OCI-LY3 (cell line): ENCODE results near the gene EVA1B.

Experiments used
- H2AFZ ChIP-seq: fragments of 200-600, 300-600 bp; shearing (Covaris generic); 2 replicates; pipeline ENCODE4 v1.6.0; 2014; ENCODE audit warnings: antibody characterized with exemption, low read depth, low read length
- H3K27ac ChIP-seq: fragments of 200-600, 300-600 bp; sonication (generic); 2 replicates; pipeline ENCODE4 v1.5.1; 2014; ENCODE audit warnings: mild to moderate bottlenecking, low read length, moderate library complexity, mixed read lengths
- H3K27me3 ChIP-seq: fragments of 200-600, 300-600 bp; sonication (generic); 2 replicates; pipeline ENCODE4 v1.6.1; 2014; ENCODE audit warnings: low read depth, low read length, mixed read lengths
- H3K36me3 ChIP-seq: fragments of 200-600, 300-600 bp; sonication (generic); replicated peaks from 2 replicates; pipeline ENCODE3; 2014; ENCODE audit warnings: low read depth, low read length, mixed read lengths
- H3K4me1 ChIP-seq: fragments of 300-600, 200-600 bp; sonication (generic); 2 replicates; pipeline ENCODE4 v1.6.1; 2014; ENCODE audit warnings: low read length, mixed read lengths
- H3K4me2 ChIP-seq: fragments of 200-600, 300-600 bp; sonication (generic); 2 replicates; pipeline ENCODE4 v1.6.1; 2014; ENCODE audit warnings: low read length, mixed read lengths
- H3K4me3 ChIP-seq: fragments of 300-600, 200-600 bp; sonication (generic); 2 replicates; pipeline ENCODE4 v1.5.1; 2014; ENCODE audit warnings: antibody characterized with exemption, mild to moderate bottlenecking, low read length, moderate library complexity
- H3K79me2 ChIP-seq: fragments of 300-600, 200-600 bp; shearing (Covaris generic); 2 replicates; pipeline ENCODE4 v1.6.1; 2014; ENCODE audit warnings: mild to moderate bottlenecking, low read length, mixed read lengths
- H3K9ac ChIP-seq: fragments of 300-600, 200-600 bp; shearing (Covaris generic); 2 replicates; pipeline ENCODE4 v1.6.0; 2014; ENCODE audit warnings: mild to moderate bottlenecking, low read length, moderate library complexity
- H3K9me3 ChIP-seq: fragments of 200-600, 300-600 bp; shearing (Covaris generic); 2 replicates; pipeline ENCODE4 v1.6.1; 2014; ENCODE audit warnings: low read length, mixed read lengths; ENCODE audit not compliant: insufficient read depth
- H4K20me1 ChIP-seq: fragments of 200-600, 300-600 bp; sonication (generic); 2 replicates; pipeline ENCODE4 v1.6.1; 2016; ENCODE audit warnings: low read length, mixed read lengths; ENCODE audit not compliant: insufficient read depth
- EZH2phosphoT487 ChIP-seq: fragments of 200-600 bp; shearing (Covaris generic); IDR thresholded peaks from 2 replicates; pipeline ENCODE4 v1.6.1; 2018; ENCODE audit warnings: antibody characterized with exemption, mixed run types, low read depth
- TF ChIP-seq, protein P1 (sequence below): fragments of 200-600, 300-600 bp; sonication (generic); IDR thresholded peaks from 2 replicates; pipeline ENCODE4 v1.5.1; 2014; ENCODE audit warnings: antibody characterized with exemption, low read length, low read depth

EVA1B gene

DNA sequence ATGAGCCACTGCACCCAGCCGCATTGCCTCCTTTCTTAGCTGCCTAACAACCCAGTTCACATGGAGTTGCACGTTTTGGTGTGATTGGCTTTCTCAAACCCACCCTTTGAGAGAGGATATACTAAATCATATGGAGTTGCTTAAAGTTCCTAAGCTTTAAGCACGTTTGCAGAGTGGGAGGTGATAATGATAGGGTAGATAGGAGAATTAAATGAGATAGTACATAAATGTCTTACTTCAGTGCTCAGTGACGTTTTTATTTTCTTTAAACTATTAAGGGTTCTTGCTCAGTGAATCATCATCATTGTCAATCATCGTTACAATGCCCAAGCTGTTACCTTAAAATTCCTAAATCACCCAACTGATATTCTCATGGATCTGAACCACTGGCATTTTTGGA is 20.2 kb downstream of the EVA1B start:
- peaks cover 6% of the 10 kb centered on the region; the same call in 1 of the 2 replicates for H4K20me1 ChIP-seq
- H3K9me3 ChIP-seq, result no peaks in the 10 kb centered on the region
- H3K4me3 ChIP-seq, result no peak overlapping the region
- H3K79me2 ChIP-seq, result peaks cover 23% of the 10 kb centered on the region
- H3K4me1 ChIP-seq, result peaks cover 67% of the 10 kb centered on the region
- H2AFZ ChIP-seq, result no peak overlapping the region
- TF ChIP-seq EZH2phosphoT487, result no peak
- TF ChIP-seq, protein P1, sequence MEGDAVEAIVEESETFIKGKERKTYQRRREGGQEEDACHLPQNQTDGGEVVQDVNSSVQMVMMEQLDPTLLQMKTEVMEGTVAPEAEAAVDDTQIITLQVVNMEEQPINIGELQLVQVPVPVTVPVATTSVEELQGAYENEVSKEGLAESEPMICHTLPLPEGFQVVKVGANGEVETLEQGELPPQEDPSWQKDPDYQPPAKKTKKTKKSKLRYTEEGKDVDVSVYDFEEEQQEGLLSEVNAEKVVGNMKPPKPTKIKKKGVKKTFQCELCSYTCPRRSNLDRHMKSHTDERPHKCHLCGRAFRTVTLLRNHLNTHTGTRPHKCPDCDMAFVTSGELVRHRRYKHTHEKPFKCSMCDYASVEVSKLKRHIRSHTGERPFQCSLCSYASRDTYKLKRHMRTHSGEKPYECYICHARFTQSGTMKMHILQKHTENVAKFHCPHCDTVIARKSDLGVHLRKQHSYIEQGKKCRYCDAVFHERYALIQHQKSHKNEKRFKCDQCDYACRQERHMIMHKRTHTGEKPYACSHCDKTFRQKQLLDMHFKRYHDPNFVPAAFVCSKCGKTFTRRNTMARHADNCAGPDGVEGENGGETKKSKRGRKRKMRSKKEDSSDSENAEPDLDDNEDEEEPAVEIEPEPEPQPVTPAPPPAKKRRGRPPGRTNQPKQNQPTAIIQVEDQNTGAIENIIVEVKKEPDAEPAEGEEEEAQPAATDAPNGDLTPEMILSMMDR, result no peak
- peaks cover 23% of the 10 kb centered on the region for H3K36me3 ChIP-seq
- H3K27me3 ChIP-seq, result no peaks in the 10 kb centered on the region
- H3K4me2 ChIP-seq, result peak overlapping the region; percentile 96; the same call in 1 of the 2 replicates
- peak overlapping the region; percentile 100 for H3K27ac ChIP-seq
- peak overlapping the region; percentile 87; the same call in 1 of the 2 replicates for H3K9ac ChIP-seq

DNA sequence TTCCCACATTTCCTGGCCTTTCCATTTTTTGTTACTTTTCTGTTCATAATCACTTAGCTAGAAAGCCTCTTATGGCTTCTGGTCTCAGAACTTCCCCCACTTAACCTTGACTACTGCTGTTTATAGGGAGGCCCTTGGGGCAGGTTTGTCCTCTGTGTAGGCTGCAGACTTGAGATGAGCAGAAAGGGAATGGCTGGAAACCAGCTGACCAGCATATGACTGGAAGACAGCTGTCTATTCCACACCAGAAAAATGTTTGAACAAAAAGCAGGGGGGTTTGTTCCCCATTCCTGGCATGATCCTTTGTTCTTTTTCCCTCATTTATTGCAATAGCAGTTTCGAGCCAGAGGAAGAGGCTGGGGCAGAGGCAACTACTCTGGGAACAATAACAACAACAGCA is 22.2 kb downstream of the EVA1B start:
- H3K4me1 ChIP-seq, result peaks cover 61% of the 10 kb centered on the region
- no peaks in the 10 kb centered on the region for H4K20me1 ChIP-seq
- H3K36me3 ChIP-seq, result peaks cover 26% of the 10 kb centered on the region
- H2AFZ ChIP-seq, result no peak overlapping the region
- TF ChIP-seq EZH2phosphoT487, result no peak
- TF ChIP-seq, protein P1, result no peak
- H3K79me2 ChIP-seq, result peaks cover 4% of the 10 kb centered on the region
- no peak overlapping the region for H3K4me3 ChIP-seq
- H3K9me3 ChIP-seq, result no peaks in the 10 kb centered on the region
- peak overlapping the region; percentile 60; the same call in 1 of the 2 replicates for H3K27ac ChIP-seq
- H3K9ac ChIP-seq, result no peak overlapping the region
- no peaks in the 10 kb centered on the region for H3K27me3 ChIP-seq
- no peak overlapping the region for H3K4me2 ChIP-seq

DNA sequence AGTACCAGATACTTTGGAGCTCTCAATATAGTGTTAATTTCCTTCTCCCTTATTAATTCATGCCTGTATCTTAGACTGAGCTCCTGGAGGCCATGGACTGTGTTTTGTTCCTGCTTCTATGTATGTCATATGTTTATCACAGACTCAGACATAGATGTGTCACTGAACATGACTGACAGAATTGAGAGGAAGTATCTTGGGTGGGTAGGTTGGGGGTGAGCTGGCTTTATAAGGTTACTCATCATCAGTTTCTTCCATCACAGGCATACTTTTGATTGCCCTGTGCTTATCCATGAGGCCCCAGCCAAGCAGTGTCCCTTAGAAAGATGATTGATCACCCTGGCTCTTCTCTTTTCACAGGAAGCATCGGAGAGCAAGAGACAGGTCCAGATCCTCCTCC is 22.9 kb downstream of the EVA1B start:
- peaks cover 26% of the 10 kb centered on the region for H3K36me3 ChIP-seq
- TF ChIP-seq EZH2phosphoT487, result no peak
- TF ChIP-seq, protein P1, result no peak
- peak overlapping the region; percentile 60 for H3K27ac ChIP-seq
- no peaks in the 10 kb centered on the region for H3K27me3 ChIP-seq
- peaks cover 3% of the 10 kb centered on the region; the same call in 1 of the 2 replicates for H3K79me2 ChIP-seq
- H4K20me1 ChIP-seq, result no peaks in the 10 kb centered on the region
- no peak overlapping the region for H3K4me3 ChIP-seq
- no peaks in the 10 kb centered on the region for H3K9me3 ChIP-seq
- H3K9ac ChIP-seq, result no peak overlapping the region
- peak overlapping the region; percentile 12; the same call in 1 of the 2 replicates for H3K4me2 ChIP-seq
- no peak overlapping the region for H2AFZ ChIP-seq
- H3K4me1 ChIP-seq, result peaks cover 54% of the 10 kb centered on the region

DNA sequence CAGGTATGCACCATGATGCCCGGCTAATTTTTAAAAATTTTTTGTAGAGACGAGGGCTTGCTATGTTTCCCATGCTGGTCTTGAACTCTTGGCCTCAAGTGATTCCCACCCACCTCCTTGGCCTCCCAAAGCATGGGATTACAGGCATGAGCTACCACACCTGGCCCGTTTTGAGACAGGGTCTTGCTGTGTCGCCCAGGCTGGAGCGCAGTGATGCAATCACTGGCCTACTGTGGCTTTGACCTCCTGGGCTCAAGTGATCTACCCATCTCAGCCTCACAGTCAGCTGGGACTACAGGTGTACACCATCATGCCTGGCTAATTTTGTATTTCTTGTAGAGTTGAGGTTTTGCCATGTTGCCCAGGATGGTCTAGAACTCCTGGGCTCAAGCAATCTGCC is 24.8 kb downstream of the EVA1B start:
- Histone ChIP-seq H2AFZ (no peak overlapping the region), H3K4me3 (no peak overlapping the region), H3K79me2 (peaks cover under 1% of the 10 kb centered on the region; the same call in 1 of the 2 replicates), H3K9me3 (no peaks in the 10 kb centered on the region), H3K27ac (no peak overlapping the region), H3K4me1 (peaks cover 37% of the 10 kb centered on the region), H3K9ac (no peak overlapping the region), H3K36me3 (peaks cover 29% of the 10 kb centered on the region), H3K4me2 (no peak overlapping the region), H4K20me1 (no peaks in the 10 kb centered on the region), H3K27me3 (no peaks in the 10 kb centered on the region)
- no peak for TF ChIP-seq EZH2phosphoT487
- TF ChIP-seq, protein P1, result no peak
